GM18951 (cell line): ENCODE data around the gene PTPRD.
"Not testable (repeated sequence)": the region's sequence is repeated elsewhere in the genome, so short reads cannot be mapped to it uniquely, and the experiment has no call there.

Experiments used
- POLR2A ChIP-seq: IDR thresholded peaks from 4 replicates; pipeline ENCODE4 v1.6.1; 2011; ENCODE audit warnings: mild to moderate bottlenecking; ENCODE audit not compliant: insufficient read length, insufficient read depth; ENCODE audit errors: extremely low read depth
- in situ Hi-C: fragments of 300-500 bp; cut with MboI; formaldehyde crosslinking; loops from one replicate; pipeline ENCODE4 v1.12.0; 2022; ENCODE audit warnings: low sequenced_read_pairs, mixed read lengths, inconsistent platforms; ENCODE audit not compliant: unreplicated experiment

Gene PTPRD

GRCh38 chr9:9352877-9353481 is 1259.8 kb downstream of the PTPRD start:
- in situ Hi-C loops, result no loop called here
- no peak for TF ChIP-seq POLR2A

- TF ChIP-seq POLR2A, result no peak
- in situ Hi-C loops, result no loop called here
Measured at GRCh38 chr9:9341203-9341602, 1271.6 kb downstream of the PTPRD start.

GRCh38 chr9:9337129-9337528 is 1275.7 kb downstream of the PTPRD start:
- TF ChIP-seq POLR2A, result no peak
- in situ Hi-C loops, result no loop called here

GRCh38 chr9:9326749-9327148 is 1286.1 kb downstream of the PTPRD start:
- no peak for TF ChIP-seq POLR2A
- in situ Hi-C loops, result no loop called here

GRCh38 chr9:9319007-9319406 is 1293.8 kb downstream of the PTPRD start:
- TF ChIP-seq POLR2A, result no peak
- in situ Hi-C loops, result no loop called here

GRCh38 chr9:9310743-9311142 is 1302.1 kb downstream of the PTPRD start:
- in situ Hi-C loops, result not testable (repeated sequence)

- TF ChIP-seq POLR2A, result no peak
- in situ Hi-C loops, result no loop called here
Measured at GRCh38 chr9:9305600-9305999, 1307.2 kb downstream of the PTPRD start.

GRCh38 chr9:9299134-9299533 is 1313.7 kb downstream of the PTPRD start:
- TF ChIP-seq POLR2A, result no peak
- in situ Hi-C loops, result no loop called here

- in situ Hi-C loops, result no loop called here
- TF ChIP-seq POLR2A, result no peak
Measured at GRCh38 chr9:9286001-9286400, 1326.8 kb downstream of the PTPRD start.

- TF ChIP-seq POLR2A, result no peak
- in situ Hi-C loops, result no loop called here
Measured at GRCh38 chr9:9284201-9284600, 1328.6 kb downstream of the PTPRD start.

GRCh38 chr9:9283159-9283986 is 1329.4 kb downstream of the PTPRD start:
- in situ Hi-C loops, result no loop called here
- TF ChIP-seq POLR2A, result no peak

GRCh38 chr9:9275601-9276000 is 1337.2 kb downstream of the PTPRD start:
- in situ Hi-C loops, result no loop called here
- TF ChIP-seq POLR2A, result no peak

- in situ Hi-C loops, result no loop called here
- TF ChIP-seq POLR2A, result no peak
Measured at GRCh38 chr9:9257999-9258498, 1354.8 kb downstream of the PTPRD start.

- TF ChIP-seq POLR2A, result no peak
- in situ Hi-C loops, result no loop called here
Measured at GRCh38 chr9:9246726-9247125, 1366.1 kb downstream of the PTPRD start.
